Tibial nerve (tissue), 4 donors: ENCODE measurements around the gene RYR3.

Source experiments
- CTCF ChIP-seq, 5 experiments: fragments of 200-600 bp in 3 of 5; fragments of 450-650 bp in 2 of 5; sonication (generic) in 3 of 5; IDR thresholded peaks; one replicate each; pipeline ENCODE4 v1.5.1; 2016 to 2019; ENCODE audit warnings: antibody characterized with exemption in 5 of 5, mild to moderate bottlenecking in 3 of 5, moderate library complexity in 2 of 5
- EP300 ChIP-seq, 2 donors: sonication (generic); formaldehyde crosslinking; IDR thresholded peaks; one replicate each; pipeline ENCODE4 v1.6.1; 2017; ENCODE audit warnings: antibody characterized with exemption in 2 of 2, mild to moderate bottlenecking in 1 of 2
- POLR2A ChIP-seq, 2 donors: fragments of 450-650 bp; IDR thresholded peaks; one replicate each; pipeline ENCODE4 v1.6.1; 2017; ENCODE audit warnings: antibody characterized with exemption in 2 of 2, mild to moderate bottlenecking in 2 of 2, moderate library complexity in 2 of 2

- no peak for TF ChIP-seq CTCF (IDR thresholded peaks at IDR 0.05)
- TF ChIP-seq EP300 (IDR thresholded peaks at IDR 0.05) = no peak
- no peak for TF ChIP-seq POLR2A (IDR thresholded peaks at IDR 0.05)
Measured at GRCh38 chr15:33330931-33331330, 20.2 kb downstream of the RYR3 start.
